Karpas-422 (cell line): Measurements from ENCODE around the gene FAM13C. TPM values are rescaled to one million over a fixed set of nuclear protein-coding genes. Genes with fewer than 3 reads are reported as not detected.

Experiments used
- DNase-seq: peaks from one replicate; pipeline ENCODE4 v3.0.0-alpha.2; 2015
- H2AFZ ChIP-seq: fragments of 200-600 bp; sonication (generic); 2 replicates; pipeline ENCODE4 v1.6.1; 2014; ENCODE audit warnings: antibody characterized with exemption, low read length, mixed read lengths
- H3K27ac ChIP-seq: fragments of 200-600 bp; sonication (generic); 2 replicates; pipeline ENCODE4 v1.5.1; 2014; ENCODE audit warnings: mild to moderate bottlenecking, low read length, moderate library complexity
- H3K27me3 ChIP-seq: fragments of 200-600 bp; sonication (generic); 2 replicates; pipeline ENCODE4 v1.6.1; 2014; ENCODE audit warnings: low read length, mixed read lengths
- H3K36me3 ChIP-seq: fragments of 200-600 bp; sonication (generic); 2 replicates; pipeline ENCODE4 v1.6.1; 2014; ENCODE audit warnings: low read length, mixed read lengths; ENCODE audit not compliant: insufficient read depth
- H3K4me1 ChIP-seq: fragments of 200-600 bp; sonication (generic); 2 replicates; pipeline ENCODE4 v1.6.1; 2014; ENCODE audit warnings: mild to moderate bottlenecking, low read length, mixed read lengths
- H3K4me2 ChIP-seq: fragments of 200-600 bp; sonication (generic); 2 replicates; pipeline ENCODE4 v1.6.1; 2014; ENCODE audit warnings: low read length, low read depth, mild to moderate bottlenecking; ENCODE audit not compliant: poor library complexity, severe bottlenecking
- H3K4me3 ChIP-seq: fragments of 200-600 bp; sonication (generic); 2 replicates; pipeline ENCODE4 v1.5.1; 2014; ENCODE audit warnings: mild to moderate bottlenecking, antibody characterized with exemption, low read length, mixed read lengths
- H3K79me2 ChIP-seq: fragments of 200-600 bp; sonication (generic); 2 replicates; pipeline ENCODE4 v1.6.1; 2014; ENCODE audit warnings: mild to moderate bottlenecking, low read length, mixed read lengths
- H3K9ac ChIP-seq: fragments of 200-600 bp; sonication (generic); 2 replicates; pipeline ENCODE4 v1.6.0; 2014; ENCODE audit warnings: low read length
- H3K9me2 ChIP-seq: fragments of 200-600 bp; sonication (generic), shearing (Covaris generic); replicated peaks from 2 replicates; pipeline ENCODE4 v1.6.0; 2014; ENCODE audit warnings: mild to moderate bottlenecking, low read length, moderate library complexity; ENCODE audit not compliant: insufficient read depth
- H3K9me3 ChIP-seq: fragments of 300-700, 200-600 bp; sonication (generic); 2 replicates; pipeline ENCODE4 v1.6.1; 2014; ENCODE audit warnings: low read length, mixed read lengths
- H4K20me1 ChIP-seq: fragments of 200-600 bp; sonication (generic); 2 replicates; pipeline ENCODE4 v1.6.1; 2014; ENCODE audit warnings: mild to moderate bottlenecking, antibody characterized with exemption, low read length, low read depth; ENCODE audit not compliant: insufficient read depth
- total RNA-seq: library from RNA; depleted of rRNA; stranded (reverse); fragments of >200 nt; shearing (Covaris generic); gene quantifications from 2 replicates; pipeline ENCODE4 v1.2.3, GENCODE V29; 2014; ENCODE audit warnings: low replicate concordance

The FAM13C gene
- total RNA-seq, 1 experiment from 2014 or later, result not detected

DNA sequence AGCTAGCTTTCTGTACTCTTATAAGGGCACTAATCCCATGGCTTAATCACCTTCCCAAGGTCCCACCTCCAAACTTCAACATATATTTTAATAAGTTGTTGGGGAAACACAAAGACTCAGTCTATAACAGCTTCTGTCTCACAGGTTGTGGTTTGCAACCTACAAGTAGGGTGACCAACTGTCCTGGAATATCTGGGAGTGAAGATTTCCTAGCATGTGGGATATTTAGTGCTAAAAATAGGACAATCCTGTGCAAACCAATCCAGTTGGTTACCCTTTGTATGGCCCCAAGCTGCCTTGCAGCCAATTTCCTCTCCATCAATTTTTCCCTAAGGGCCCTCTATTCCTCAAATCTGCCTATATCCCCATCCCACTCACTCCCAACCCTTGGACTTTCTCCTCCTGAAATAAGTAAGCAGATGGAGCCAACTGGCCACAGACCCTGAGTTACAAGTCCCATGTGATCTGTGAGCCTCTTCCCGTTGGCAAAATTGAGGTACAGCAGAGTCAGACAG, 82.3 kb downstream of the FAM13C start:
- Histone ChIP-seq H3K4me1 (no peaks in the 10 kb centered on the region), H3K27ac (no peak overlapping the region), H2AFZ (no peak overlapping the region), H3K79me2 (no peaks in the 10 kb centered on the region), H3K9me3 (no peaks in the 10 kb centered on the region), H3K9me2 (no peaks in the 10 kb centered on the region; the same call in 1 of the 2 replicates), H3K4me2 (no peak overlapping the region), H3K9ac (no peak overlapping the region), H4K20me1 (no peaks in the 10 kb centered on the region), H3K4me3 (no peak overlapping the region), H3K27me3 (no peaks in the 10 kb centered on the region), H3K36me3 (no peaks in the 10 kb centered on the region)
- no peak for DNase-seq

- H3K79me2 ChIP-seq, result no peaks in the 10 kb centered on the region
- no peak overlapping the region for H3K27ac ChIP-seq
- H3K9me2 ChIP-seq, result no peaks in the 10 kb centered on the region; the same call in 1 of the 2 replicates
- no peaks in the 10 kb centered on the region for H4K20me1 ChIP-seq
- H3K4me2 ChIP-seq, result no peak overlapping the region
- no peak overlapping the region for H3K4me3 ChIP-seq
- H3K36me3 ChIP-seq, result no peaks in the 10 kb centered on the region
- no peaks in the 10 kb centered on the region for H3K27me3 ChIP-seq
- no peak for DNase-seq
- no peak overlapping the region for H3K9ac ChIP-seq
- no peaks in the 10 kb centered on the region for H3K9me3 ChIP-seq
- H3K4me1 ChIP-seq, result no peaks in the 10 kb centered on the region
- H2AFZ ChIP-seq, result no peak overlapping the region
Observed at GRCh38 chr10:59279476-59279875, 82.9 kb downstream of the FAM13C start.

DNA sequence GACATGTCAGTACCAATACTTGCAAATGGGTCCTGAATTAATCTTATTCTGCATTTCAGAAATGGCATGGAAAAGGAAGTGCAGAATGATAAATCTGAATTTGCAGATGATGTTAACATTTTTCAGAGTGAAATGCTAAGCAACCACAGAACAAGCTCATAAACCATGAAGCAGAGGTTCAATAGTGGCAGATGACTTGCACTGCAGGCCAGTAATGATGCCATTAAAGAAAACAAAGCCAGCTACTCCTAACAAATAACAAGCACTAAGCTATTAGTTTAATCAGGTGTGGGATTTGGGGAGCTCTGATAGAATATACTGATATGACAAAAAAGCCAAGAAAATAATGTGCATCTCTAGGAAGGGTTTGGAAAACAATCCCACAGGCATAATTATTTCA, 85.4 kb downstream of the FAM13C start:
- H3K79me2 ChIP-seq, result no peaks in the 10 kb centered on the region
- H3K36me3 ChIP-seq, result no peaks in the 10 kb centered on the region
- H3K9me3 ChIP-seq, result no peaks in the 10 kb centered on the region
- H2AFZ ChIP-seq, result no peak overlapping the region
- no peaks in the 10 kb centered on the region for H3K4me1 ChIP-seq
- H3K4me3 ChIP-seq, result no peak overlapping the region
- no peak overlapping the region for H3K27ac ChIP-seq
- H3K27me3 ChIP-seq, result no peaks in the 10 kb centered on the region
- no peaks in the 10 kb centered on the region for H4K20me1 ChIP-seq
- H3K9me2 ChIP-seq, result no peaks in the 10 kb centered on the region; the same call in 1 of the 2 replicates
- no peak for DNase-seq
- H3K9ac ChIP-seq, result no peak overlapping the region
- no peak overlapping the region for H3K4me2 ChIP-seq

- H3K4me3 ChIP-seq, result no peak overlapping the region
- no peaks in the 10 kb centered on the region; the same call in 1 of the 2 replicates for H3K9me2 ChIP-seq
- H3K9ac ChIP-seq, result no peak overlapping the region
- DNase-seq, result no peak
- no peaks in the 10 kb centered on the region for H3K36me3 ChIP-seq
- no peaks in the 10 kb centered on the region for H3K4me1 ChIP-seq
- no peaks in the 10 kb centered on the region for H3K27me3 ChIP-seq
- no peak overlapping the region for H3K27ac ChIP-seq
- no peaks in the 10 kb centered on the region for H3K79me2 ChIP-seq
- no peaks in the 10 kb centered on the region for H4K20me1 ChIP-seq
- no peaks in the 10 kb centered on the region for H3K9me3 ChIP-seq
- H2AFZ ChIP-seq, result no peak overlapping the region
- H3K4me2 ChIP-seq, result no peak overlapping the region
Observed at GRCh38 chr10:59276133-59276532, 86.2 kb downstream of the FAM13C start.

DNA sequence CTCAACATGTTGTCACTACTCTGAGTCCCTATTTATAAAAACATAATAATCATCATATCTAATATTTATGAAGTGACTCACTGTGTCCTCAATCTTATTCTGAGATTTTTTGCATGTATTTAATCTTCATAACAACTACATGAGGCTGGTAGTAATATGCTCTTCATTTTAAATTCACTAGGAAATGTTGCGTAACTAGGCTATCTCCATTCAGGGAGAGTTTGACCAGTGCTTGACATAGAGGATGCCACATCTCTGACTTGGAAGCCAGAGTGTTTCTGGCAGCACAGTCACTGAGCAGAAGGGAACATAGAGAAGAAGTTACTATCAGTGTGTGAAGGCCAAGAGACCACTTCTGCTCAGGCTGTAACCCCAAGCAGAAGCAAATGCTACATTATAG, 88.9 kb downstream of the FAM13C start:
- H3K4me1 ChIP-seq, result no peaks in the 10 kb centered on the region
- no peaks in the 10 kb centered on the region for H4K20me1 ChIP-seq
- H3K79me2 ChIP-seq, result no peaks in the 10 kb centered on the region
- H3K27me3 ChIP-seq, result no peaks in the 10 kb centered on the region
- no peak overlapping the region for H3K27ac ChIP-seq
- no peaks in the 10 kb centered on the region for H3K9me2 ChIP-seq
- H2AFZ ChIP-seq, result no peak overlapping the region
- H3K36me3 ChIP-seq, result no peaks in the 10 kb centered on the region
- H3K9ac ChIP-seq, result no peak overlapping the region
- DNase-seq, result no peak
- no peak overlapping the region for H3K4me2 ChIP-seq
- no peak overlapping the region for H3K4me3 ChIP-seq
- H3K9me3 ChIP-seq, result no peaks in the 10 kb centered on the region

GRCh38 chr10:59272061-59272460, 90.3 kb downstream of the FAM13C start:
- no peak overlapping the region for H2AFZ ChIP-seq

DNA sequence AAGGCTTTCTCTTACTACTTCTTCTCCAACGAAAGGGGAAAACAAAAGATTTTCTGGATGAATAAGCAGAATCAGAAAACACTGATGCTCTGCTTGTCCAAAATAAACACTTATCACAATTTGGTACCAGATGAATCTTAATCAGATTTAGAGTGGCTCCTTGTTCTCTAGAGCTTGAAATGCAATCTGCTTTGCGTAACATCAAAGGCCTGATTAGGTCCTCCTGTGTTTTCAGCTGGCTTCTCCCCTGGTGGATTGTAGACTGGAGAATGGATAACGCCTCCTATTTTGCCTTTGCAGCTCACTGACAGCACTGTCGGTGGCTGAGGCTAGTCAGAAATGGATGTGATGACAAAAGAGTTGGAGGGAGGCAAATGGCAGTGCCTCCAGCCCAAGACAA, 91.2 kb downstream of the FAM13C start:
- H3K27me3 ChIP-seq, result no peaks in the 10 kb centered on the region
- no peak overlapping the region for H3K4me2 ChIP-seq
- H3K9ac ChIP-seq, result no peak overlapping the region
- no peak for DNase-seq
- no peaks in the 10 kb centered on the region for H3K9me2 ChIP-seq
- H3K27ac ChIP-seq, result no peak overlapping the region
- no peak overlapping the region for H2AFZ ChIP-seq
- no peaks in the 10 kb centered on the region for H3K36me3 ChIP-seq
- H3K79me2 ChIP-seq, result no peaks in the 10 kb centered on the region
- no peaks in the 10 kb centered on the region for H3K4me1 ChIP-seq
- H3K9me3 ChIP-seq, result no peaks in the 10 kb centered on the region
- no peaks in the 10 kb centered on the region for H4K20me1 ChIP-seq
- no peak overlapping the region for H3K4me3 ChIP-seq

More at GRCh38 chr10:59272061-59272460, 90.3 kb downstream of the FAM13C start:
- no peaks in the 10 kb centered on the region for H3K4me1 ChIP-seq
- H3K4me2 ChIP-seq, result no peak overlapping the region
- H3K27ac ChIP-seq, result no peak overlapping the region
- no peaks in the 10 kb centered on the region for H3K27me3 ChIP-seq
- H3K9me3 ChIP-seq, result no peaks in the 10 kb centered on the region
- H3K9me2 ChIP-seq, result no peaks in the 10 kb centered on the region
- no peaks in the 10 kb centered on the region for H3K36me3 ChIP-seq
- H3K4me3 ChIP-seq, result no peak overlapping the region
- H3K79me2 ChIP-seq, result no peaks in the 10 kb centered on the region
- no peaks in the 10 kb centered on the region for H4K20me1 ChIP-seq
- no peak overlapping the region for H3K9ac ChIP-seq
- no peak for DNase-seq

DNA sequence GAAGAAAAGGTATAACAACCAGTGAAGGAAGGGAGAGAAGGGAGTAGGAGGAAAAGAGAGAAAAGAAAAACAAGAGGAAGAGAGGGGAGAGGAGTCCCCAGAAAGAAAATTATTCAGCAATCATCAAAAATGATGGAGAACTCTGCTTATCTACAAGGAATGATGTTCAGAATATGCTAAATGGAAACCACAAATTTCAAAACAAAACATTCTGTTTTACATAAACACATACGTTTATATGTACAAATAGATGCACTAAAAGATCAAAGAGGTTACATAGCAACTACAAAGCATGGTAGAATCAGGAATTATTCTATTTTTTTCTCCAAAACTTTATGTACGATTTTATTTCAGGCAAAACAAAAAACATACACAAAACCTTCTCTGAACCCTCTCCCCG, 91.9 kb downstream of the FAM13C start:
- Histone ChIP-seq H3K9ac (no peak overlapping the region), H3K27ac (no peak overlapping the region), H3K79me2 (no peaks in the 10 kb centered on the region), H3K4me2 (no peak overlapping the region), H3K4me1 (no peaks in the 10 kb centered on the region), H3K9me2 (no peaks in the 10 kb centered on the region), H3K27me3 (no peaks in the 10 kb centered on the region), H3K36me3 (no peaks in the 10 kb centered on the region), H3K9me3 (no peaks in the 10 kb centered on the region), H4K20me1 (no peaks in the 10 kb centered on the region), H3K4me3 (no peak overlapping the region), H2AFZ (no peak overlapping the region)
- no peak for DNase-seq

GRCh38 chr10:59269651-59270050, 92.7 kb downstream of the FAM13C start:
- Histone ChIP-seq H3K9ac (no peak overlapping the region), H3K27ac (no peak overlapping the region), H3K27me3 (no peaks in the 10 kb centered on the region), H3K36me3 (no peaks in the 10 kb centered on the region), H3K9me2 (no peaks in the 10 kb centered on the region), H3K9me3 (no peaks in the 10 kb centered on the region), H3K4me3 (no peak overlapping the region), H3K4me1 (no peaks in the 10 kb centered on the region), H4K20me1 (no peaks in the 10 kb centered on the region), H3K79me2 (no peaks in the 10 kb centered on the region), H2AFZ (no peak overlapping the region), H3K4me2 (no peak overlapping the region)
- DNase-seq, result no peak
